OCI-LY3 (cell line): Measurements from ENCODE around the gene AQP6.

Experiments used
- H2AFZ ChIP-seq: fragments of 200-600, 300-600 bp; shearing (Covaris generic); 2 replicates; pipeline ENCODE4 v1.6.0; 2014; ENCODE audit warnings: antibody characterized with exemption, low read depth, low read length
- H3K27ac ChIP-seq: fragments of 200-600, 300-600 bp; sonication (generic); 2 replicates; pipeline ENCODE4 v1.5.1; 2014; ENCODE audit warnings: mild to moderate bottlenecking, low read length, moderate library complexity, mixed read lengths
- H3K27me3 ChIP-seq: fragments of 200-600, 300-600 bp; sonication (generic); 2 replicates; pipeline ENCODE4 v1.6.1; 2014; ENCODE audit warnings: low read depth, low read length, mixed read lengths
- H3K36me3 ChIP-seq: fragments of 200-600, 300-600 bp; sonication (generic); replicated peaks from 2 replicates; pipeline ENCODE3; 2014; ENCODE audit warnings: low read depth, low read length, mixed read lengths
- H3K4me1 ChIP-seq: fragments of 300-600, 200-600 bp; sonication (generic); 2 replicates; pipeline ENCODE4 v1.6.1; 2014; ENCODE audit warnings: low read length, mixed read lengths
- H3K4me2 ChIP-seq: fragments of 200-600, 300-600 bp; sonication (generic); 2 replicates; pipeline ENCODE4 v1.6.1; 2014; ENCODE audit warnings: low read length, mixed read lengths
- H3K4me3 ChIP-seq: fragments of 300-600, 200-600 bp; sonication (generic); 2 replicates; pipeline ENCODE4 v1.5.1; 2014; ENCODE audit warnings: antibody characterized with exemption, mild to moderate bottlenecking, low read length, moderate library complexity
- H3K79me2 ChIP-seq: fragments of 300-600, 200-600 bp; shearing (Covaris generic); 2 replicates; pipeline ENCODE4 v1.6.1; 2014; ENCODE audit warnings: mild to moderate bottlenecking, low read length, mixed read lengths
- H3K9ac ChIP-seq: fragments of 300-600, 200-600 bp; shearing (Covaris generic); 2 replicates; pipeline ENCODE4 v1.6.0; 2014; ENCODE audit warnings: mild to moderate bottlenecking, low read length, moderate library complexity
- H3K9me3 ChIP-seq: fragments of 200-600, 300-600 bp; shearing (Covaris generic); 2 replicates; pipeline ENCODE4 v1.6.1; 2014; ENCODE audit warnings: low read length, mixed read lengths; ENCODE audit not compliant: insufficient read depth
- H4K20me1 ChIP-seq: fragments of 200-600, 300-600 bp; sonication (generic); 2 replicates; pipeline ENCODE4 v1.6.1; 2016; ENCODE audit warnings: low read length, mixed read lengths; ENCODE audit not compliant: insufficient read depth
- CTCF ChIP-seq: fragments of 200-600, 300-600 bp; sonication (generic); IDR thresholded peaks from 2 replicates; pipeline ENCODE4 v1.5.1; 2014; ENCODE audit warnings: antibody characterized with exemption, low read length, low read depth
- EZH2phosphoT487 ChIP-seq: fragments of 200-600 bp; shearing (Covaris generic); IDR thresholded peaks from 2 replicates; pipeline ENCODE4 v1.6.1; 2018; ENCODE audit warnings: antibody characterized with exemption, mixed run types, low read depth

Gene AQP6

GRCh38 chr12:49960474-49961110 is 12.2 kb upstream of the AQP6 start:
- Histone ChIP-seq H3K4me2 (no peak overlapping the region), H3K4me3 (no peak overlapping the region), H3K9me3 (no peaks in the 10 kb centered on the region), H3K4me1 (peaks cover 3% of the 10 kb centered on the region; the same call in 1 of the 2 replicates), H4K20me1 (no peaks in the 10 kb centered on the region), H2AFZ (no peak overlapping the region), H3K36me3 (no peaks in the 10 kb centered on the region), H3K27ac (no peak overlapping the region), H3K79me2 (no peaks in the 10 kb centered on the region), H3K27me3 (peaks cover 22% of the 10 kb centered on the region), H3K9ac (no peak overlapping the region)
- no peak for TF ChIP-seq EZH2phosphoT487
- no peak for TF ChIP-seq CTCF

- H3K27ac ChIP-seq: no peak within 1 kb of the TSS
Measured at GRCh38 chr12:49961111-49961922, 11.4 kb upstream of the AQP6 start, which contains the start of gene AQP5. TSS of gene AQP5 (plus strand) at chr12:49961872. CDS start at chr12:49962018, 146 bp downstream.

GRCh38 chr12:49961993-49962764 is 10.6 kb upstream of the AQP6 start:
- Histone ChIP-seq H4K20me1 (no peaks in the 10 kb centered on the region), H3K27ac (no peak overlapping the region), H3K79me2 (no peaks in the 10 kb centered on the region), H3K9me3 (no peaks in the 10 kb centered on the region), H2AFZ (no peak overlapping the region), H3K27me3 (peaks cover 20% of the 10 kb centered on the region), H3K4me3 (no peak overlapping the region), H3K36me3 (no peaks in the 10 kb centered on the region), H3K9ac (no peak overlapping the region), H3K4me1 (peaks cover 6% of the 10 kb centered on the region; the same call in 1 of the 2 replicates), H3K4me2 (no peak overlapping the region)
- TF ChIP-seq EZH2phosphoT487: no peak
- TF ChIP-seq CTCF: no peak

More at GRCh38 chr12:49961111-49961922, 11.4 kb upstream of the AQP6 start, which contains the start of gene AQP5:
- Histone ChIP-seq H3K4me3 (no peak within 1 kb of the TSS), H2AFZ (no peak within 1 kb of the TSS), H4K20me1 (no peaks in the 10 kb centered on the region), H3K9ac (no peak within 1 kb of the TSS), H3K36me3 (no peaks in the 10 kb centered on the region), H3K9me3 (no peaks in the 10 kb centered on the region), H3K27me3 (peaks cover 27% of the 10 kb centered on the region), H3K4me2 (no peak within 1 kb of the TSS), H3K79me2 (no peaks in the 10 kb centered on the region), H3K4me1 (peaks cover under 1% of the 10 kb centered on the region; the same call in 1 of the 2 replicates)
- TF ChIP-seq EZH2phosphoT487: no peak
- no peak for TF ChIP-seq CTCF
